Lung (tissue), 12 donors: ENCODE data around the gene KIAA2012. TPM values are rescaled to one million over a fixed set of nuclear protein-coding genes. Genes with fewer than 3 reads are reported as not detected.

Experiments
- ATAC-seq: fragments of 200-7000 bp; cut with Tn5 transposase; one replicate; pipeline ENCODE4 v1.9.1; 2020; ENCODE audit warnings: moderate number of reproducible peaks; ENCODE audit not compliant: insufficient read depth, low FRiP score
- DNase-seq, 3 donors: peaks; one replicate each; pipeline ENCODE4 v3.0.0-alpha.2; 2013 to 2017
- H3K27ac ChIP-seq, 2 donors: one replicate each; pipeline ENCODE4 v1.5.1; 2013; ENCODE audit warnings: mild to moderate bottlenecking in 2 of 2, moderate library complexity in 2 of 2, control low read depth in 1 of 2, inconsistent platforms in 1 of 2, low read depth in 1 of 2, low read length in 1 of 2
- H3K27me3 ChIP-seq, 3 donors: one replicate each; pipeline ENCODE4 v1.5.1; 2013; ENCODE audit warnings: low read length in 2 of 3; ENCODE audit not compliant: control insufficient read depth in 3 of 3, insufficient read depth in 3 of 3
- H3K36me3 ChIP-seq, 4 donors: one replicate each; pipeline ENCODE4 v1.5.1; 2013; ENCODE audit warnings: low read length in 4 of 4, mild to moderate bottlenecking in 1 of 4, moderate library complexity in 1 of 4; ENCODE audit not compliant: control insufficient read depth in 4 of 4, insufficient read depth in 4 of 4
- H3K4me1 ChIP-seq, 5 donors: one replicate each; pipeline ENCODE4 v1.5.1; 2013; ENCODE audit warnings: low read length in 5 of 5, mild to moderate bottlenecking in 2 of 5, moderate library complexity in 1 of 5; ENCODE audit not compliant: control insufficient read depth in 5 of 5, insufficient read depth in 5 of 5
- H3K4me3 ChIP-seq: one replicate; pipeline ENCODE4 v1.5.1; 2013; ENCODE audit warnings: mild to moderate bottlenecking, control low read depth, moderate library complexity
- H3K9ac ChIP-seq, 2 donors: one replicate each; pipeline ENCODE4 v1.5.1; 2013; ENCODE audit warnings: low read length in 2 of 2, control low read depth in 1 of 2; ENCODE audit not compliant: insufficient read depth in 1 of 2
- H3K9me3 ChIP-seq, 4 donors: one replicate each; pipeline ENCODE4 v1.5.1; 2013; ENCODE audit warnings: low read length in 3 of 4, mild to moderate bottlenecking in 1 of 4, moderate library complexity in 1 of 4; ENCODE audit not compliant: control insufficient read depth in 4 of 4, insufficient read depth in 3 of 4
- WGBS, 2 donors: extraction: QIAGEN DNeasy Blood & Tissue Kit; methylation state at CpG; one replicate each; pipeline ENCODE4 v1.1.7; 2013; 5-methylcytosine and 5-hydroxymethylcytosine counted together
- polyA plus RNA-seq, 2 donors: library from polyadenylated mRNA; stranded (reverse); fragments of 200-250 nt; gene quantifications; one replicate each; pipeline ENCODE4 v1.2.1, GENCODE V29; 2013
- total RNA-seq, 2 donors: library from RNA; depleted of rRNA in 1 of 2; stranded (reverse); fragments of >200 nt in 1 of 2; gene quantifications; one replicate each; pipeline ENCODE4 v1.2.1, GENCODE V29; 2014 to 2021
- TF ChIP-seq, protein P1 (sequence below): IDR thresholded peaks from 2 replicates; pipeline ENCODE4 v1.5.1; 2012; ENCODE audit warnings: mild to moderate bottlenecking; ENCODE audit errors: control extremely low read depth, extremely low read depth
- donor health status: control.
- donor health status: control.
- donor health status: Bipolar disorder and iron deficiency.
- donor health status: healthy.
- donor health status: DM: yes; HTN: yes; CAD: no.

Gene KIAA2012
- total and polyA plus RNA-seq, 4 donors, result 0.69 to 8.5 (median 3.6) TPM

DNA sequence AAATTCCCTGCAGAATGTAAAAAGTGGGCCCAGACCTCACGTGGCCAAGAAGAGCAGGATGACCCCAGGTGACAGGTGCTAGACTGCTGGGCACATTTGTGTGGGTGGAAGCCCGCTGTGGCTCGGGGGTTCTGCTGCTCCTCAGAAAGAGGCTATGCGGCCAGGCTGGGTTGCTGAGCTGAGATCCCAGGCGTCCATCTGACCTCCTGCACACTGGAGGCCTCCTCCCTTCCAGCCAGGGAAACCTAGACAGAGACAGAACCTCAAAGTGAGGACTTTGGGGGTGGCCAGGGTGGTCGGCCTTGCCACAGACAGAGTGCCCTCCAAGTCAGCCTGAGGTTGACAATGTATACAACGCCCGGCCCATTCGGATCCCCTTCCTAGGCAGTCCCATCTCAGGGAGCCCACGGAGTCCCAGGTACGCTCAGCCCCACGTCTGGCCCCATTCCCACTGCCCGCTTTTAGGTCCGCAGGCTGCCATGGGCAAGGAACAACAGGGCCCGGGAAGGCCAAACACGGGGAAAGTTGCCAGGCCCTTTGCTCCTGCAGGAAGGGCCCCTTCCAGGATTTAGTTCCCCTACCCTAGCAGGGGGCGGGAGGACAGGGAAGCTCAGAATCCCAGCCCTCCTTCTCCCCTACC is 75.6 kb downstream of the KIAA2012 start:
- TF ChIP-seq, protein P1, sequence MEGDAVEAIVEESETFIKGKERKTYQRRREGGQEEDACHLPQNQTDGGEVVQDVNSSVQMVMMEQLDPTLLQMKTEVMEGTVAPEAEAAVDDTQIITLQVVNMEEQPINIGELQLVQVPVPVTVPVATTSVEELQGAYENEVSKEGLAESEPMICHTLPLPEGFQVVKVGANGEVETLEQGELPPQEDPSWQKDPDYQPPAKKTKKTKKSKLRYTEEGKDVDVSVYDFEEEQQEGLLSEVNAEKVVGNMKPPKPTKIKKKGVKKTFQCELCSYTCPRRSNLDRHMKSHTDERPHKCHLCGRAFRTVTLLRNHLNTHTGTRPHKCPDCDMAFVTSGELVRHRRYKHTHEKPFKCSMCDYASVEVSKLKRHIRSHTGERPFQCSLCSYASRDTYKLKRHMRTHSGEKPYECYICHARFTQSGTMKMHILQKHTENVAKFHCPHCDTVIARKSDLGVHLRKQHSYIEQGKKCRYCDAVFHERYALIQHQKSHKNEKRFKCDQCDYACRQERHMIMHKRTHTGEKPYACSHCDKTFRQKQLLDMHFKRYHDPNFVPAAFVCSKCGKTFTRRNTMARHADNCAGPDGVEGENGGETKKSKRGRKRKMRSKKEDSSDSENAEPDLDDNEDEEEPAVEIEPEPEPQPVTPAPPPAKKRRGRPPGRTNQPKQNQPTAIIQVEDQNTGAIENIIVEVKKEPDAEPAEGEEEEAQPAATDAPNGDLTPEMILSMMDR, result no peak
- ATAC-seq (no peak), DNase-seq (no peak)
- peaks cover 0 to 38% (median 18%) of the 10 kb centered on the region in 5 donors for H3K4me1 ChIP-seq
- no peaks in the 10 kb centered on the region for H3K9me3 ChIP-seq
- no peak overlapping the region for H3K27ac ChIP-seq
- H3K9ac ChIP-seq, result no peak overlapping the region
- no peaks in the 10 kb centered on the region for H3K36me3 ChIP-seq
- H3K27me3 ChIP-seq, result no peaks in the 10 kb centered on the region
- H3K4me3 ChIP-seq, result no peak overlapping the region
- 90 to 94% methylated on average over 17 of the region's 17 CpGs for WGBS, 2 donors

DNA sequence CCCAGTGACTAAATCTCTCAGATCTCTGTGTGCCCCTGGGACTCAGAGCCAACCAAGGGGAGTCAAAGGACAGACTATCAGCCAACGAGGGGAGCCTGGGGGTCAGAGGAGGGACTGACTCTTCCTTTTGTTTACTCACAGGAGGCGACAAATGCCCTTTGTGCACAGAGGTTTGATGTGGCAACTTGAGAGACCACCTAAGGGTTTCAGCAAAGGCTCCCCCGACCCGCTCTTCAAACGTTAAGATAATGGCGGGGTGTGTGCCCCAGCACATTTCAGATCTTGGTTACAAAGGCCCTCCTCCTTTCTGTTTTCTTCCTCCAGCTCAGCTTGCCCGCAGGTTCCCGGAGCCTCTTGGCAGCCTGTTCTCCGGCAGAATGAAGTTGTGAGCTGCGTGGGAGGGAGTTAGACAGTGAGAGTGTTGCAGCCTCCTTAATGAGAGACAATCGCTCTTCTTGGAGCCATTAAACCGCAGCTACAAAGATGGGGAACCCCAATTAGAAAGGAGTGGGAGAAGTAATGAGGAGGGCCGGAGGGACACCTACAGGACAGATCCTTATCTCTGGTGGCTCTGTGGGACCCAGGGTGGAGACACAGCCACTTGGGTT is 76.2 kb downstream of the KIAA2012 start:
- no peak overlapping the region for H3K4me3 ChIP-seq
- H3K36me3 ChIP-seq, result no peaks in the 10 kb centered on the region
- DNase-seq (peak; percentile 61 to 72 (median 70)), ATAC-seq (no peak)
- 71 to 72% methylated on average over 13 of the region's 13 CpGs for WGBS, 2 donors
- H3K9me3 ChIP-seq, result no peaks in the 10 kb centered on the region
- peak overlapping the region in 1 of 2 donors; percentile 53 for H3K9ac ChIP-seq
- no peak overlapping the region for H3K27ac ChIP-seq
- no peaks in the 10 kb centered on the region for H3K27me3 ChIP-seq
- peaks cover 0 to 33% (median 18%) of the 10 kb centered on the region in 5 donors for H3K4me1 ChIP-seq
- TF ChIP-seq, protein P1, result no peak

DNA sequence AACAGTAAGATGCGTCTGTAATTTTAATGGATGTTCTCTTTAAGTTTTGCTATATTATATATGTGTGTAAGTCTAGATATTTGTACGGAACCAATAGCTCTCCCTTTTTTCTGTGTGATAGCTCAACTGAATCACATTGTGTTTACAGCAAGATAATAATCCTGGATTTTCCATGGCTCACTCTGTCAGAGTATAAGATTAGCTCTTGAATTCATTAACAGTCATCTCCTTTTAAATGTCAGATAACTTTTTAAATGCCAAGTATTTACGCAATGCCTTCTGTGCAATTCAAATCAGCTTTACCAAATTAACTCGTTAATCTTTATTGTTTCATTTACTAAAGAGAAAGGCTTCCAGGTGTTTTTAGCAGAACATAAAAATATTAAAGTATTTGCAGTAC is 76.9 kb downstream of the KIAA2012 start:
- peak in 2 of 3 donors; percentile 52 to 85 for DNase-seq
- Histone ChIP-seq H3K9me3 (no peaks in the 10 kb centered on the region), H3K9ac (no peak overlapping the region), H3K36me3 (no peaks in the 10 kb centered on the region), H3K4me3 (no peak overlapping the region), H3K27me3 (no peaks in the 10 kb centered on the region), H3K27ac (no peak overlapping the region), H3K4me1 (peaks cover 0 to 39% (median 18%) of the 10 kb centered on the region in 5 donors)
- no peak for ATAC-seq
- 83 to 87% methylated on average over 4 of the region's 4 CpGs for WGBS, 2 donors
- TF ChIP-seq, protein P1, result no peak
